Astrocyte (in vitro differentiated cells and primary cell): ENCODE results near the gene LMNTD2. TPM values are rescaled to one million over a fixed set of nuclear protein-coding genes. Genes with fewer than 3 reads are reported as not detected.

ENCODE experiments used
- DNase-seq: peaks from one replicate; pipeline ENCODE4 v3.0.0-alpha.2; 2010; ENCODE audit warnings: low read depth
- FAIRE-seq: peaks from 2 replicates; lab custom pipeline; 2011; peaks lifted over from hg19 to GRCh38; lab: Jason Lieb, UNC
- H2AFZ ChIP-seq: 2 replicates; pipeline ENCODE4 v1.6.0; 2012; ENCODE audit warnings: low read depth, low read length, inconsistent platforms
- H3K27ac ChIP-seq: 2 replicates; pipeline ENCODE4 v1.5.1; 2011; ENCODE audit warnings: low read depth, low read length, inconsistent platforms
- H3K27me3 ChIP-seq: 2 replicates; pipeline ENCODE4 v1.6.0; 2011; ENCODE audit warnings: low read length, inconsistent platforms; ENCODE audit not compliant: insufficient read depth
- H3K36me3 ChIP-seq: 2 replicates; pipeline ENCODE4 v1.5.1; 2011; ENCODE audit warnings: low read length, inconsistent platforms; ENCODE audit not compliant: insufficient read depth
- H3K4me1 ChIP-seq: 2 replicates; pipeline ENCODE4 v1.5.1; 2011; ENCODE audit warnings: low read length, inconsistent platforms; ENCODE audit not compliant: insufficient read depth
- H3K4me2 ChIP-seq: 2 replicates; pipeline ENCODE4 v1.6.0; 2012; ENCODE audit warnings: low read length, inconsistent platforms
- H3K4me3 ChIP-seq: 2 replicates; pipeline ENCODE4 v1.5.1; 2011; ENCODE audit warnings: low read depth, mild to moderate bottlenecking, low read length, inconsistent platforms; ENCODE audit not compliant: insufficient read depth
- H3K79me2 ChIP-seq: 2 replicates; pipeline ENCODE4 v1.6.0; 2012; ENCODE audit warnings: mild to moderate bottlenecking, low read length, inconsistent platforms; ENCODE audit not compliant: insufficient read depth
- H3K9ac ChIP-seq: 2 replicates; pipeline ENCODE4 v1.6.0; 2012; ENCODE audit warnings: mild to moderate bottlenecking, low read length, inconsistent platforms
- H3K9me3 ChIP-seq: 2 replicates; pipeline ENCODE4 v1.5.1; 2012; ENCODE audit warnings: low read depth, mild to moderate bottlenecking, low read length, inconsistent platforms; ENCODE audit not compliant: insufficient read depth
- H4K20me1 ChIP-seq: 2 replicates; pipeline ENCODE4 v1.6.0; 2012; ENCODE audit warnings: low read length, inconsistent platforms; ENCODE audit not compliant: insufficient read depth
- H3K27ac Mint-ChIP-seq: one replicate; pipeline ENCODE4 v1.8.0; 2021; ENCODE audit warnings: mild to moderate bottlenecking, mixed read lengths; ENCODE audit not compliant: unreplicated experiment
- H3K27me3 Mint-ChIP-seq: one replicate; pipeline ENCODE4 v1.8.0; 2021; ENCODE audit warnings: low read depth, mixed read lengths; ENCODE audit not compliant: unreplicated experiment
- H3K36me3 Mint-ChIP-seq: one replicate; pipeline ENCODE4 v1.8.0; 2021; ENCODE audit warnings: low read depth, mixed read lengths; ENCODE audit not compliant: unreplicated experiment
- H3K4me1 Mint-ChIP-seq: one replicate; pipeline ENCODE4 v1.8.0; 2021; ENCODE audit warnings: low read depth, mixed read lengths; ENCODE audit not compliant: unreplicated experiment
- H3K4me3 Mint-ChIP-seq: one replicate; pipeline ENCODE4 v1.8.0; 2021; ENCODE audit warnings: mild to moderate bottlenecking, moderate library complexity, mixed read lengths; ENCODE audit not compliant: unreplicated experiment
- H3K9me3 Mint-ChIP-seq: one replicate; pipeline ENCODE4 v1.8.0; 2021; ENCODE audit warnings: mild to moderate bottlenecking, mixed read lengths; ENCODE audit not compliant: unreplicated experiment
- CTCF ChIP-seq: IDR thresholded peaks from 2 replicates; pipeline ENCODE4 v1.5.1; 2011; ENCODE audit warnings: low read depth, mild to moderate bottlenecking, inconsistent platforms, low read length, moderate library complexity; ENCODE audit not compliant: insufficient read depth
- EZH2 ChIP-seq: IDR thresholded peaks from 2 replicates; pipeline ENCODE4 v1.6.1; 2012; ENCODE audit warnings: mild to moderate bottlenecking, low read length, inconsistent platforms; ENCODE audit not compliant: insufficient read depth
- total RNA-seq: library from RNA; stranded (reverse); gene quantifications from 2 replicates; pipeline ENCODE4 v1.2.1, GENCODE V29; 2021

Gene LMNTD2
- total RNA-seq, 1 donor from 2014 or later, result 2.8 TPM

DNA sequence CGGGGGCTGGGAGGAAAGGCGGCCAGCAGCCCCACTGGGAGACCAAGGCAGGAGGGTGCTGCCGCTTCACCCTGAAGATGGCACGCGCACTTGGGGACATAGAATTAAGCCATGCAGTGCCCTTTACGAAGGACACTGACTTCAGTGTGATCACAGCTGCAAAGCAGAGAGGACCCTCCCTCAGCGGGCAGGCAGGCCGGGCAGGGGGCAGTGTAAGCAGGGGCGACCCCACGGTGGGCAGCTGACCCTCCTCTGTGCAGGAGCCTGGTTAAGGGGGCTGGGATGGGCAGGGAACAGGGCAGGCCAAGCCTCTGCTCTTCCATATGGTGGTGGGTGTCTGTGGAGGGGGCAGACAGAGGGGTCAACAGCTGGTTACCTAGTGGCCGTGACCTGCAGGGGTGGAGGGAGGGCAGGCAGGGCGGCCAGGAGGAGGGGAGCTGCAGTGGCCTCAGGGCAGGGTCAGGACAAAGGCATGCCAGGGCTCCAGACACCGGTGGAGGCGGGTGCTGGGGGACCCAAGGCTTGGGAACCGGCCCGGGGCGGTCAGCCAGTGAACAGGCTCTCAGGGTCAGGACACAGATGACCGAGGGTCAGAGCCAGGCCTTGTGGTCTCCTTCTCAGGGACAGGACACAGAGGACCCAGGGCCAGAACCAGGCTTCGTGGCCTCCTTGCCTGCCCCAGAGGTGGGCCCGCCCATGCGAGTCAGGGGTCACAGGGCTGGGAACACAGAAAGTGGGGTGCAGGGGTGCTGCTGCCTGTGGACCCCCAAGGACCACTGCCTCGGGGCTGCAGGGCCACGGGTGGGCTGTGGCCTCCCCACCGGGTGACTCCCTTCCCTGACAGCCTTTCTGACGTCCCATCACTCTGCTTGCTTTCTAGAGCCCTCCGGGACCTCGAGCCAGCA lies 7.2 kb downstream of the LMNTD2 start:
- Mint-ChIP-seq H3K27me3 (peaks cover 12% of the 10 kb centered on the region), H3K36me3 (no peaks in the 10 kb centered on the region), H3K27ac (no peak overlapping the region), H3K4me3 (no peak overlapping the region), H3K4me1 (peaks cover 6% of the 10 kb centered on the region), H3K9me3 (no peaks in the 10 kb centered on the region)
- no peaks in the 10 kb centered on the region for H3K36me3 ChIP-seq
- no peaks in the 10 kb centered on the region for H3K79me2 ChIP-seq
- no peaks in the 10 kb centered on the region for H4K20me1 ChIP-seq
- peaks cover 18% of the 10 kb centered on the region for H3K27me3 ChIP-seq
- no peak overlapping the region for H3K9ac ChIP-seq
- TF ChIP-seq EZH2 (no peak), CTCF (no peak)
- H2AFZ ChIP-seq, result no peak overlapping the region
- DNase-seq, result no peak
- FAIRE-seq, result no peak
- H3K9me3 ChIP-seq, result no peaks in the 10 kb centered on the region
- no peak overlapping the region for H3K4me2 ChIP-seq
- no peak overlapping the region for H3K4me3 ChIP-seq
- no peaks in the 10 kb centered on the region for H3K4me1 ChIP-seq
- no peak overlapping the region for H3K27ac ChIP-seq

DNA sequence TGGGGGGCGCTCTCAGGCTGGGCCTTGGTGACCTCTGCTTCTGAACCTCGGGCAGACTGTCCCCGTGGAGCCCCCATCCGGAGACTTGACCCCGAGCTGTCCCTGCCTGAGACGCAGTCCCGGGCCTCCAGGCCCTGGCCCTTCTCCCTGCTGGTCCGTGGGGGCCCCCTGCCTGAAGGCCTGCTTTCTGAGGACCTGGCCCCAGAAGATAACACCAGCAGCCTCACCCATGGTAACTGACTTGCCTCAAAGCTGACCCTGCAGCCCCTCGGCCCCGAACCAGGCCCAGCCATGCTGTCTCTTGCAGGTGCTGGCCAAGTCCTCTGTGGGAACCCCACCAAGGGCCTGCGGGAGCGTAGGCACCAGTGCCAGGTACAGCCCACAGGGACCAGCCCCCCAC lies 8.9 kb downstream of the LMNTD2 start:
- H3K36me3 ChIP-seq, result no peaks in the 10 kb centered on the region
- no peak overlapping the region for H3K27ac ChIP-seq
- no peaks in the 10 kb centered on the region for H3K4me1 ChIP-seq
- no peak overlapping the region for H3K4me3 Mint-ChIP-seq
- FAIRE-seq (no peak), DNase-seq (no peak)
- H3K4me3 ChIP-seq, result no peak overlapping the region
- no peaks in the 10 kb centered on the region for H3K9me3 ChIP-seq
- no peak overlapping the region for H3K4me2 ChIP-seq
- H3K9me3 Mint-ChIP-seq, result no peaks in the 10 kb centered on the region
- TF ChIP-seq EZH2, result no peak
- no peak for TF ChIP-seq CTCF
- peaks cover 8% of the 10 kb centered on the region for H3K27me3 ChIP-seq
- peaks cover 7% of the 10 kb centered on the region for H3K27me3 Mint-ChIP-seq
- no peak overlapping the region for H2AFZ ChIP-seq
- H3K9ac ChIP-seq, result no peak overlapping the region
- H3K4me1 Mint-ChIP-seq, result peaks cover 6% of the 10 kb centered on the region
- H3K36me3 Mint-ChIP-seq, result no peaks in the 10 kb centered on the region
- H4K20me1 ChIP-seq, result no peaks in the 10 kb centered on the region
- no peaks in the 10 kb centered on the region for H3K79me2 ChIP-seq
- H3K27ac Mint-ChIP-seq, result no peak overlapping the region

- Mint-ChIP-seq H3K9me3 (no peaks in the 10 kb centered on the region), H3K27me3 (peaks cover 4% of the 10 kb centered on the region), H3K4me3 (no peak overlapping the region), H3K36me3 (no peaks in the 10 kb centered on the region), H3K27ac (no peak overlapping the region), H3K4me1 (peaks cover 6% of the 10 kb centered on the region)
- Histone ChIP-seq H4K20me1 (no peaks in the 10 kb centered on the region), H3K79me2 (no peaks in the 10 kb centered on the region), H3K9me3 (no peaks in the 10 kb centered on the region), H3K4me2 (no peak overlapping the region), H3K4me1 (no peaks in the 10 kb centered on the region), H3K27ac (no peak overlapping the region), H2AFZ (no peak overlapping the region), H3K9ac (no peak overlapping the region), H3K27me3 (peaks cover 4% of the 10 kb centered on the region), H3K36me3 (no peaks in the 10 kb centered on the region), H3K4me3 (no peak overlapping the region)
- FAIRE-seq (no peak), DNase-seq (no peak)
- no peak for TF ChIP-seq EZH2
- no peak for TF ChIP-seq CTCF
Measured at GRCh38 chr11:551131-551530, 9.4 kb downstream of the LMNTD2 start.
